ENCODE results near the gene DDX19B. TPM values are rescaled to one million over a fixed set of nuclear protein-coding genes. Genes with fewer than 3 reads are reported as not detected.
A peak's percentile ranks its signal among the peaks of the same experiment; 100 is the strongest.

The DDX19B gene
- total and polyA plus RNA-seq, 9 of the 15 experiments (the other 6 are each of a cell fraction or from before 2014, with no cell fraction given): 7.0 to 32.9 (median 19.3) TPM

DNA sequence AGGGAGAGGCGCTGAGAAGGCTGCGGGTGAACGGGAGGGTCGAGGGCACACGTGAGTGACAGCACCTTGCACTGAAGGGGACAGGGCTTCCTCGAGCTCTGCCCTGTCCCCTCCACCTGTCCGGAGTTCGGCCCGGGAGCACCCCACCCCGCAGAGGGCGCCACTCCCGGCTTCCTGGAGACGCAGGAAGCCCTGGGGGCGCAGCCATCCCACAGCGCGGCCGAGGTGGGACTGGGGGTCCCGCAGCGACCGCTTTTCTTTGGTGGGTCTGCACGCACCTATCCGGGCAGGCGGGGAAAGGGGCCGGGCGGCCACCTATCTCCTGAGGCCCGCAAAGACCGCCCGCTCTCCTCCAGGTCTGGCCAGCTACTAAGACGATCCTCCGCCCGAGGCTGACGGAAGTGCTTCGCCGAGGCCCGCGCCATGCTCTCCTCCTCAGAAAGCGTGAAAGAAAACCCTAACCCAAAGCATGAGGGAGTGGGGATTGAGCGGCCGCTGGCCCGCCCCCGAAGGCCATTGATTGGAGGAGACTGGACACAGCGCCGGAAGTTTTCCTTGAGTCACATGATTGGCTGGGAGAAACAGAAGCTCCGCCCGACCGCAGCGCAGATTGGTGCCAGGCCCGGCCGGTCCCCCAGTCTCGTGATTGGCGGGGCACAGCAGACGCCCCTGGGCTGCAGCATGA, 82.1 kb downstream of the DDX19B start:
- Histone ChIP-seq H4K20me1 (replicated peaks; ENCODE audit: control insufficient read depth, insufficient read depth, low read length) (peaks cover 5% of the 10 kb centered on the region; the same call in 1 of the 2 replicates), H3K27ac (ENCODE audit: extremely low read depth, low read depth, low read length) (no peak overlapping the region), H3K79me2 (ENCODE audit: control insufficient read depth, insufficient read depth, low read length) (no peaks in the 10 kb centered on the region), H3K27me3 (ENCODE audit: control insufficient read depth in 2 of 2, insufficient read depth in 2 of 2, low read length in 2 of 2) (no peaks in the 10 kb centered on the region), H3K9me3 (replicated peaks; ENCODE audit: control insufficient read depth, insufficient read depth, low read depth, low read length) (no peaks in the 10 kb centered on the region), H3K9me1 (ENCODE audit: control insufficient read depth, insufficient read depth, low read length) (peaks cover 2% of the 10 kb centered on the region), H2AFZ (ENCODE audit: low read depth, low read length) (no peak overlapping the region), H3K36me3 (ENCODE audit: control insufficient read depth, insufficient read depth, low read length) (peaks cover 81% of the 10 kb centered on the region; the same call in 2 of the 3 replicates), H3K9ac (ENCODE audit: insufficient read depth in 1 of 2, low read depth in 2 of 2, low read length in 2 of 2) (no peak overlapping the region), H3K4me2 (ENCODE audit: insufficient read depth, low read length) (no peak overlapping the region), H3K4me1 (replicated peaks in 1 of 2; ENCODE audit: control insufficient read depth in 2 of 2, insufficient read depth in 2 of 2, low read length in 2 of 2) (peaks cover 0 to 18% of the 10 kb centered on the region in 2 experiments; a peak in 2 of 5 replicates), H3K4me3 (no peak overlapping the region)
- 98% methylated on average over 24 of the region's 52 CpGs for WGBS (ENCODE audit: insufficient coverage, low coverage, missing lambda C conversion rate)
- peak; percentile 35 for ATAC-seq
- ChIA-PET POLR2A (interaction anchor here (1.2 to 1.7 kb wide), 2 partner anchors 13 to 20 kb away, joined by 5 to 7 read pairs; no protein-coding TSS in a partner anchor), CTCF (ENCODE audit: low intra/inter-chr PET ratio) (no interaction called here)
- BruUV-seq (replicated peaks): no TSS peak
- DNase-seq (ENCODE audit: extremely low read depth in 1 of 4, low spot score in 3 of 4): peak in 1 of 4 experiments; percentile 35
- in situ Hi-C loops (cut with MboI) (no loop called here), intact Hi-C loops (cut with micrococcal nuclease) (no loop called here)
- no peak for FAIRE-seq
- TF ChIP-seq RBM22 (IDR thresholded peaks at IDR 0.05; ENCODE audit: low read depth, low read length, poor library complexity, severe bottlenecking) (peak; percentile 22), POLR2AphosphoS5 (IDR thresholded peaks at IDR 0.05; ENCODE audit: control insufficient read depth, insufficient read depth, low read depth, low read length) (peak; percentile 38; the same call in 1 of the 2 replicates), SMARCE1 (IDR thresholded peaks at IDR 0.05) (no peak), CHD2 (IDR thresholded peaks at IDR 0.05; ENCODE audit: low read depth, low read length) (no peak), EZH2 (IDR thresholded peaks at IDR 0.05; ENCODE audit: borderline replicate concordance, low read depth, low read length) (no peak), NFYB (IDR thresholded peaks at IDR 0.05; ENCODE audit: extremely low read depth, insufficient read length) (peak; percentile 61), POLR2G (IDR thresholded peaks at IDR 0.05; ENCODE audit: low read depth, low read length) (peak; percentile 46), ZBTB8A (IDR thresholded peaks at IDR 0.05; ENCODE audit: partially characterized antibody) (no peak)
- TF ChIP-seq, protein P1, sequence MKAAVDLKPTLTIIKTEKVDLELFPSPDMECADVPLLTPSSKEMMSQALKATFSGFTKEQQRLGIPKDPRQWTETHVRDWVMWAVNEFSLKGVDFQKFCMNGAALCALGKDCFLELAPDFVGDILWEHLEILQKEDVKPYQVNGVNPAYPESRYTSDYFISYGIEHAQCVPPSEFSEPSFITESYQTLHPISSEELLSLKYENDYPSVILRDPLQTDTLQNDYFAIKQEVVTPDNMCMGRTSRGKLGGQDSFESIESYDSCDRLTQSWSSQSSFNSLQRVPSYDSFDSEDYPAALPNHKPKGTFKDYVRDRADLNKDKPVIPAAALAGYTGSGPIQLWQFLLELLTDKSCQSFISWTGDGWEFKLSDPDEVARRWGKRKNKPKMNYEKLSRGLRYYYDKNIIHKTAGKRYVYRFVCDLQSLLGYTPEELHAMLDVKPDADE (conservative IDR thresholded peaks at IDR 0.05; ENCODE audit: control insufficient read depth, low read depth, low read length): 0 out of 2 replicates have a peak, but pooled peaks have one; percentile 9
- TF ChIP-seq, protein P2, sequence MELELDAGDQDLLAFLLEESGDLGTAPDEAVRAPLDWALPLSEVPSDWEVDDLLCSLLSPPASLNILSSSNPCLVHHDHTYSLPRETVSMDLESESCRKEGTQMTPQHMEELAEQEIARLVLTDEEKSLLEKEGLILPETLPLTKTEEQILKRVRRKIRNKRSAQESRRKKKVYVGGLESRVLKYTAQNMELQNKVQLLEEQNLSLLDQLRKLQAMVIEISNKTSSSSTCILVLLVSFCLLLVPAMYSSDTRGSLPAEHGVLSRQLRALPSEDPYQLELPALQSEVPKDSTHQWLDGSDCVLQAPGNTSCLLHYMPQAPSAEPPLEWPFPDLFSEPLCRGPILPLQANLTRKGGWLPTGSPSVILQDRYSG (tag; conservative IDR thresholded peaks at IDR 0.05; ENCODE audit: low read depth): no peak
- TF ChIP-seq, protein P3, sequence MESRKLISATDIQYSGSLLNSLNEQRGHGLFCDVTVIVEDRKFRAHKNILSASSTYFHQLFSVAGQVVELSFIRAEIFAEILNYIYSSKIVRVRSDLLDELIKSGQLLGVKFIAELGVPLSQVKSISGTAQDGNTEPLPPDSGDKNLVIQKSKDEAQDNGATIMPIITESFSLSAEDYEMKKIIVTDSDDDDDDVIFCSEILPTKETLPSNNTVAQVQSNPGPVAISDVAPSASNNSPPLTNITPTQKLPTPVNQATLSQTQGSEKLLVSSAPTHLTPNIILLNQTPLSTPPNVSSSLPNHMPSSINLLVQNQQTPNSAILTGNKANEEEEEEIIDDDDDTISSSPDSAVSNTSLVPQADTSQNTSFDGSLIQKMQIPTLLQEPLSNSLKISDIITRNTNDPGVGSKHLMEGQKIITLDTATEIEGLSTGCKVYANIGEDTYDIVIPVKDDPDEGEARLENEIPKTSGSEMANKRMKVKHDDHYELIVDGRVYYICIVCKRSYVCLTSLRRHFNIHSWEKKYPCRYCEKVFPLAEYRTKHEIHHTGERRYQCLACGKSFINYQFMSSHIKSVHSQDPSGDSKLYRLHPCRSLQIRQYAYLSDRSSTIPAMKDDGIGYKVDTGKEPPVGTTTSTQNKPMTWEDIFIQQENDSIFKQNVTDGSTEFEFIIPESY (CRISPR knock-in tag; IDR thresholded peaks at IDR 0.05): peak; percentile 84
- TF ChIP-seq, protein P4, sequence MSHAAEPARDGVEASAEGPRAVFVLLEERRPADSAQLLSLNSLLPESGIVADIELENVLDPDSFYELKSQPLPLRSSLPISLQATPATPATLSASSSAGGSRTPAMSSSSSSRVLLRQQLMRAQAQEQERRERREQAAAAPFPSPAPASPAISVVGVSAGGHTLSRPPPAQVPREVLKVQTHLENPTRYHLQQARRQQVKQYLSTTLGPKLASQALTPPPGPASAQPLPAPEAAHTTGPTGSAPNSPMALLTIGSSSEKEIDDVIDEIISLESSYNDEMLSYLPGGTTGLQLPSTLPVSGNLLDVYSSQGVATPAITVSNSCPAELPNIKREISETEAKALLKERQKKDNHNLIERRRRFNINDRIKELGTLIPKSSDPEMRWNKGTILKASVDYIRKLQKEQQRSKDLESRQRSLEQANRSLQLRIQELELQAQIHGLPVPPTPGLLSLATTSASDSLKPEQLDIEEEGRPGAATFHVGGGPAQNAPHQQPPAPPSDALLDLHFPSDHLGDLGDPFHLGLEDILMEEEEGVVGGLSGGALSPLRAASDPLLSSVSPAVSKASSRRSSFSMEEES (CRISPR knock-in tag; IDR thresholded peaks at IDR 0.05): peak; percentile 43; the same call in 1 of the 2 replicates
- TF ChIP-seq, protein P5, sequence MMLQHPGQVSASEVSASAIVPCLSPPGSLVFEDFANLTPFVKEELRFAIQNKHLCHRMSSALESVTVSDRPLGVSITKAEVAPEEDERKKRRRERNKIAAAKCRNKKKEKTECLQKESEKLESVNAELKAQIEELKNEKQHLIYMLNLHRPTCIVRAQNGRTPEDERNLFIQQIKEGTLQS (IDR thresholded peaks at IDR 0.05): no peak
- TF ChIP-seq, protein P5 (CRISPR knock-in tag; conservative IDR thresholded peaks at IDR 0.05): no peak

All from K562 (cell line).